ENCODE data around the gene ZNF716.
"Not testable (repeated sequence)": the region's sequence is repeated elsewhere in the genome, so short reads cannot be mapped to it uniquely, and the experiment has no call there.

Gene ZNF716

DNA sequence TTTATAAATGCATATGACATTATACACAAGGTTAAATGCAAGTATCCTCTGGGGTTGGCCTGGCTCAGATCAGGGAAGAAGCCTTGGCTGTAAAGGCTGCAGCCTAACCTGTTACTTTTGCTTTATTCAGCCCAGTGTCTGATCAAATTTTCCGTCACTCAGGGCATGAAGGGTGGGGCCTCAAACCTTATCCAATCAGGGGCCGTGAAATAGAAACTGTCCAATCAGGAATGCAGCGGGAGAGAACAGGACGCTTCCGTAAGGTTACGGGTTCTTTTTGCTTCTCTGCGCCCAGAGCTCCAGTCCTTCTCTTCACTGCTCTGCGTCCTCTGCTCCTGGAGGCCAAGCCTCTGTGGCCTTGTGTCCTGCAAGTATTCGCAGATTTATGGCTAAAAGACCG is at the start of gene ZNF716:
TSS of gene ZNF716 (plus strand) at position 274 of the 400 bp plus-strand sequence. CDS start at position 386, 112 bp downstream.
- DNase-seq (ENCODE audit: low spot score), result no peak

DNA sequence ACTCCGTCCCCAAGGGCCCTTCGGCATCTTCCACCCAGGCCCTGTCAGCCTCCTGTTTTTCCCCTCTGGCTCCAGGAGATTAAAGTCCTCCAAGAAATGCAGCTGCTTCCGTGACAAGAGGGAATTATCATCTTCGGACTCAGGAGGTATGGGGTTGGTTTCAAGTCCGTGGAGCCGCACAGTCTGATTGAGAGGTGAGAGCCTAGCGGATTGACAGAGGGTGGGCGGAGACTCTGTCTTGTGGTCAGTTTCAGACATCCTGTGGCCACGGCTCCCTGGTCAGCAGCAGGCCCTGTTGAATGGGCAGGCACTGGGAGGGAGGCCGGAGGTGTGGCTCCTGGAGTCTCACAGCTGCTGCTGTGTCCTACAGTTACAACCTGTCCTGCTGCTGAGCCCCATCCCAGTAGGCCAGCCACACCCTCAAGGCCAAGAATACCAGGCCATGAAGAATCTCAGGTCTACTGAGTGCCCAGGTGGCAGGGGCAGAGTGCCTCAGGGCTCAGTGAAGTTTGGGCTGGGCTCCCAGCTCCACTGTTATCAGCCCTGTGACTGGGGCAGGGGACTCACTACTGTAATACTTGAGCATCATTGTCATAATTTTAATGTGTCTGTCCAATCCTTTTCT is 49.3 kb upstream of the ZNF716 start:
- no peak for DNase-seq (ENCODE audit: low spot score)

DNA sequence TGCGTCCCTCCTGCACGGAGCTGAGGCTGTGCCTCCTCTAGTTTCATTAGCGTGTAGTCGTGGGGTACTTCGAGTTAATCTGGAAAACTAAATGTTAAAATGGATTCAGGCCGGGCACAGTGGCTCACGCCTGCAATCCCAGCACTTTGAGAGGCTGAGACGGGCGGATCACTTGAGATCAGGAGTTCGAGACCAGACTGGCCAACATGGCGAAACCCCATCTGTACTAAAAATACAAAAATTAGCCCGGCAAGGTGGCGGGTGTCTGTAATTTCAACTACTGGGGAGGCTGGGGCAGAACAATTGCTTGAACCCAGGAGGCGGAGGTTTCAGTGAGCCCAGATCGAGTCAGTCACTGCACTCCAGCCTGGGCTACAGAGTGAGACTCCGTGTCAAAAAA is 46.9 kb upstream of the ZNF716 start:
- not testable (repeated sequence) for DNase-seq (ENCODE audit: low spot score)

DNA sequence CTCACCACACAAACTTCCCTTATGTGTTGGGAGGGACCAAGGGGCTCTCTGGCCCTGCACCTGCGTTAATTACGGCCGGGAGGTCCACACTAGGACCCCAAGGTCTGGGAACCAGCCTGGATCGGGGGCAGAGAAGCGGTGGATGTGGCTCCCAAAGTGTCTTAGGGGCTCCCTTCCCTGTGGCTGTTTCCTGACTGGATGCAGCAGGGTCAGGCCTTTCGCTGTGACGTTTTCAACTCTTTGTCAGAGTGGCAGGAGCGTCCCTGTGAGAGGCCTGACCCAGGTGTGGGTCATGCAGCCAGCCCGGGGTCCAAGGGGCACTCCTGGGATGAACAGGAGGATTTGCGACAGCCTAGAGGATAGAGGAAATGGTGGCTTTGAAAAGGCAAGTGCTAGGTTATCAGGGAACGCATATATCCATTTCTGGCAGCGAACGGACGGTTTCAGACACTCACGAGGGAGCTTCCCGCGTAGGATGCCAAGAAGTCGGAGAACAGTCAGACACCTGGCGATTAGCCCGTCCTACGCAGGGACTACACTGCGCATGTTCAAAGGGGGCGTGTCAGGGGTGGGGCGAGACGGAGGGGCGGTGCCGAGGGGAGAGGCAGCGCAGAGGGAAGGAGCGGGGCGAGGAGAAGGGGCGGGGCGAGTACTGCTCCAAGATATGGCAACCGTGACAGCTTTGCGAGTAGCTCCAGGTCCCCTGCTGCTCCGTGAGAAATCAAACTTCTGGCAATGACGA is 46.2 kb upstream of the ZNF716 start:
- no peak for DNase-seq (ENCODE audit: low spot score)

DNA sequence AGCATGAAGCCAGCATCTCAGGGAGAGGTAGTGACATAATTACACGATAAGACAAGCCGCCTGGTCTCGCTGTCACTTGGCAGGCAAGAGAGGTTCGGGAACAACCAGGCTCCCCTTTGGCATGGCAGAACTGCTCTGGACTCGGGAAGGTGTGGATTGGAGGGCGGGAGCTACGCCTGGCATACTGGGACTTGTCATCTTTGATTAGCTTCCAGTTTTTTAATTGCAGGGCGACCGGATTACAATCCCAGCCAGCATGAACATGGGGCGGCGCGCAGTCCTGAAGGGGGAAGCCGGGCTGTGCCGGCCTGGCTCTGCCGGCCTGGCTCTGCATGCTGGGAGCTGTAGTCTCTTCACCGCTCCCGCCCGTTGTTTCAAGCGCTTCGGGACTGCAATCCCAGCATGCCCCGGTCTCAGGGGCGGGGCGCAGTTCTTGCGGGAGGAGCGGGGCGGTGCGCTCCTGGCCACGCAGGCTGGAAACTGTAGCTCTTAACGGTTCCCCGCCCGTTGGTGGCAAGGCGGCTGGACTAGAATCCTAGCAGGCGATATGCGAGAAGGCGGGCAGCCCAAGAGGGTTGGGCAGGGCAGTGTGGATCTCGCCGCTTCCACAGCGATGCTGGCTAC is 45.5 kb upstream of the ZNF716 start:
- no peak for DNase-seq (ENCODE audit: low spot score)

DNA sequence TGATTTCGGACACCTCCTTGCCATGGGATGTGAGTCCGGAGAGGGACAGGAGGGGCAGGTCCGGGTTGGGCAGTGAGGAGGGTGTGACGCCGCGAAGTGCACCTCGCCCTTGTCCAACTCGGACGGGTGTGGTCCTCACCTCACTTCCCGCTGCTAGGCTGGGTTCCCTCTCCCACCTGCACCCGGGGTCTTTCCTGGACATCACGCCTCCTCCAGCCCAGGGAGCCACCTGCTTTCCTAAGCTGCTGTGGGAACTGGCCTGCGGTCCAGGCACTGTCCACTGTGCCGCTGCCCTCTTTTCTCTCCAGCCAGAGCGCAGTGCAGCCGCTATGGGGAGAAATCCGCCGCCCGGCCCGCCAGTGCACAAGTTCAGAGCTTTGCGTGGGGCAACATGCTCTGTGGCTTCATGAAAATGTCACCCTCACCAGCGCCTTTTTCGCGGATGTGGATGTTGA is 45.0 kb upstream of the ZNF716 start:
- peak; percentile 9 for DNase-seq (ENCODE audit: low spot score)

DNA sequence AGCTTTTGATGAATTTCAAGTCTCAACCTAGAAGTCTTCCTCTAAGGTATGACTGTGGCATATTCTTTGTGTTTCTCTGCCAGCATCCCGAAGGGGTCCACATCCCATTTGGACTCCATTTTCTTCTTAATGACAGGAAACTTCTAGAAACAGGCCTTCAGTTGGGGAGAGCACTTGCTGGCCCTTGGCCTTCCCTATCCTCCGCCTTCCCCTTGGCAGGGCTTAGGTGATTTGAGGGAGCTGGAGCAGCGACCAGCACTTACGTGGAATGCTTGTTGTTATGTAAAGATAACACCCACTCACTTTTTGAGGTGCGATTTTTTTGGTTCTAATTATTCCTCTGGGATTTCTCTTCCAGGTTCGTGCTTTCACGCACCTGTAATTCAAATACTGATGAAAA is 42.9 kb upstream of the ZNF716 start:
- DNase-seq (ENCODE audit: low spot score), result no peak

DNA sequence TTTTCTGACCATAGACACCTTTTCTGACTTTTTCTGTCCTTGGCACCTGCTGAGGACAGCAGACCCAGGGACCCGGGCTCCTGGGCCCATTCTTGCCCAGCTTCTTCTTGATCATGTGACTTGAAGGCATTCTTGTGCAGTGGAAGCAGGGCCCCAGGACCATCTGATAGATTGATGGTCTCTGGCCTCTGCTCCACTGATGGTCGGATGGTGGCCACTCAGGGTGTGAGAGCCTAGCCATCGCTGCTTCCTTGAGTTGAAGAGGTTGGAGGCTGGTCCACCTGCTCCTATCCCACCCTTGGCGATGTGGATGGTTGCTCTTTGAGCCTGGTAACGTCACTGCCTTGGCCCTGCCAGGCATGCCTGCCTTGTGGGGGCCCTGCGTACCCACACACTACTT is 37.8 kb upstream of the ZNF716 start:
- DNase-seq (ENCODE audit: low spot score), result no peak

DNA sequence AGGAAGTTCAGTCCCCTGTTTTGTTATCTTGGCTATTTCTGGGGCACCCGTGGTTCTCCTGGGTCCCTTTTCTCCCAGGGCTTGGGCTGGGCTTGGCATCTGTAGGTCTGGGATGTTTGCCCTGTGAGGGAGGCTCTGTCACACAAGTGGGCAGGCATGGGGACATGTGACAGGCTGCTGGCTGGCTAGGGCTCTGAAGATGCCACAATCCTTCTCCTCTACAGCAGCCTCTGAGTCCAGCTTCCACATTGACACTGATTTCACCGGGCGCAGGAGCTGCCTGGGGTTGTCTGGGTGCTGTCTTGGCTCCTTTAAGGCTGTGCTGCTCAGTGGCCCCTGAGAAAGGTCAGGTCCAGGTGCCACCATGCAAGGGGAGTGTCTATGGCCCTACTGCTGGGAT is 37.4 kb upstream of the ZNF716 start:
- no peak for DNase-seq (ENCODE audit: low spot score)

DNA sequence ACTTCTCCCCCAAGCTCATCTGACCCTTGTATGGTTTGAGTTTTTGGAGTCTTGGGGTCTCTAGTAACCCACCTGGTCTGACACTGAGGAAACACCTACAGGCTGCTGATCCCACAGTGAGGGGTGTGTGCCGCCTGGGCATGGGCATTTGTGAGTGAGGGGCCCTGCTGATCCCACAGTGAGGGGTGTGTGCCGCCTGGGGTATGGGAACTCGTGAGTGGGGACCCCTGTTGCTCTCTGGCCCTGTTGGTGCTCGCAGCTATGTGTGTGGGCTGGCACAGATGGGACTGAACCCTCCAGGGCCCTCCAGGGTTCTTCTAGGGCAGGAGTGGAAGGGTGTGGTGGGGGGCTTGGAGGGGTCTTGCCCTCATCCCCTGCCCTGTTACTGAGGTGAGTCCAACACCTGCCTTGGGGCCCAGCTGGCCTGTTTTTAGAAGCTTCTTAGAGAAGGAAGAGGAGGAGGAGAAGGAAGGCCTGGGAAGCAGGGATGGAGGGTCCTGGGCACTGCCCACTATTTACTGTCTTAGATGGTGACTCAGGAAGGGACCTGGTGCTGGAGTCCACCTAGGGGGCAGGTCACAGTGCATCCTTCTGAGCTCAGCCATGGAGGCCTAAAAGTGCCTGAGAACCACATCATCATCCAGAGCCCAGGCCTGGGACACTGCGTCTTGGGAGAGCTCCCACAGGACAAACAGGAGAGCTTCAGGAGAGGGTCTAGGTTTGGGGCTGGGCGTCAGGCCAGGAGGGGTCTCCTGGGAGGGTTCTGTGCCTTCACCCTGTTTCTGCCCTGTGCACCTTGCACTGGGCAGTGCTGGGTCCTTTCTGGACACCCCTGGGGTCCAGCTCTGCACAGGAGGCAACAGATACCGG is 36.2 kb upstream of the ZNF716 start:
- DNase-seq (ENCODE audit: low spot score), result no peak

DNA sequence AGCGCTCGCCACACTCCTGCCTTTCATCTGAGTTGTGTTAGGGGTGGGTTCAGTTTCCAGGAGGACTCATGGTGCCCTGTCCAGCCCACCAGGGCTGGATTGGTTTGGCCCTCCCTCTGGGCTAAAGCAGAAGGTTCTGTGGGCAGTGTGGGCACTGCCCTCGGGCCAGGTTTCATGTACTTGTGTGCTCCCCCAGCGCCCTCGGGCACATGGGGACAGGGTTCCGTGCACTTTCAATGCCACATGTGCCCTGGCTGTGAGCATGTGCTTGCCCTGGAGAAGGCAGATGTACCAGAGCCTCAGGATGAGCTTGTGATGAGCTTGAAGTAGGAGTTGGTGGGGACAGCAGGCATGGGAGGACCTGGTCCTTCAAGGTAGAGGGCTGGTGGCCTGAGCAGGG is 35.6 kb upstream of the ZNF716 start:
- DNase-seq (ENCODE audit: low spot score), result no peak

DNA sequence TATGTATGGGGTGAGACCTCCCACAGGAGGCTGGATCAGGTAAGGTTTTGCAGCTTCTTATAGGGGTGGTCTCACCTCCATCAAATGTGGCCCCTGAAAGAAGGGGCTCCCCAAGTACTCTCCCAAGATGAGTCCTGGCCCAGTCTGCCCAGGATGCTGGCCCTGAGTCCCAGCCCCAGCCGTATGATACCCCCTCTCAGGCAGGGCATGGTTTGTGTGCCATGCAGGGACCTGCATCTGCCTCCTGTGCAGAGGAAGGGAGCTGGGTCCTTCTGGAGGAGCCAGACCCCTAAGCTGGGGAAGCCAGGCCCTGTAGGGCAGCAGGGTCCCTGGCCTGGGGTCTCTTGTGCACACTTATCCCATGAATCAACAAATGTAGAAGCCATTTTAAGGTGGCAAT is 35.1 kb upstream of the ZNF716 start:
- no peak for DNase-seq (ENCODE audit: low spot score)

DNA sequence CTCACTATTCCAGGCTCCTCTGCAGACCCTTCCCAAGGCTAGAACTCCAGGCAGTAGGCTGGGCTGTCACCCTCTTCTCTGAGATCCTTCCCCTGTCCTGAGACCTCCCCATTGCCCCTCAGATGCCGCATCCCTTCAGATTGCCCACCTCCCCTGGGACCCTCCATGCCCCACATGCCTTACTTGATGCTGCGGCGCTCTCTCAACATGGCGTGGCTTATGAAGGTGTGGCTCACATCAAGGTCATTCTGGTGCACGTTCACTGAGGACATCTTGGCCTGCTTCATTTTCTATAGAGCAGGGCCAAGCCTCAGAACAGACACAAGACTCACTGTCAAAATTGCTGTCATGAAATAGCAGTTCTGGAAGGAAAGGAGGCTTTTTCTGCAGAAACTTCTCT is 34.7 kb upstream of the ZNF716 start:
- no peak for DNase-seq (ENCODE audit: low spot score)

DNA sequence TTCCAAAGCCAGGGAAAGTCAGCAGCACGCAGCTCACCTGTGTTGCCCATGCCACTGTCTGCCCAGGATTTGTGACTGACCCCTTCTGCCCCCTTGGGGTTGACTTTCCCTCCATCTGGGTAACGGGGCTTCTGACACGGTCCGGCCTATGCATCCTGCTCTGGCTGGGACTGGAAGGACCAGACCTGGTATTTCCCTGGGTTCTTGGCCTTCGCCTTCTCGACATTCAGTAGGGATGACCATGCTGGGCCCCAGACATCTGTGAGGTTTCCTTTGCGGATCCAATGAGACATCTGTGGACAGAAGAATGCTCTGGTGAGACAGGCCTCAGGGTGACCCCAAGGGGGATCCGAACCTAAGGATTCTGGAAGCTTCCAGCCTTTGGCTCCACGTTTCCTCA is 34.2 kb upstream of the ZNF716 start:
- no peak for DNase-seq (ENCODE audit: low spot score)

DNA sequence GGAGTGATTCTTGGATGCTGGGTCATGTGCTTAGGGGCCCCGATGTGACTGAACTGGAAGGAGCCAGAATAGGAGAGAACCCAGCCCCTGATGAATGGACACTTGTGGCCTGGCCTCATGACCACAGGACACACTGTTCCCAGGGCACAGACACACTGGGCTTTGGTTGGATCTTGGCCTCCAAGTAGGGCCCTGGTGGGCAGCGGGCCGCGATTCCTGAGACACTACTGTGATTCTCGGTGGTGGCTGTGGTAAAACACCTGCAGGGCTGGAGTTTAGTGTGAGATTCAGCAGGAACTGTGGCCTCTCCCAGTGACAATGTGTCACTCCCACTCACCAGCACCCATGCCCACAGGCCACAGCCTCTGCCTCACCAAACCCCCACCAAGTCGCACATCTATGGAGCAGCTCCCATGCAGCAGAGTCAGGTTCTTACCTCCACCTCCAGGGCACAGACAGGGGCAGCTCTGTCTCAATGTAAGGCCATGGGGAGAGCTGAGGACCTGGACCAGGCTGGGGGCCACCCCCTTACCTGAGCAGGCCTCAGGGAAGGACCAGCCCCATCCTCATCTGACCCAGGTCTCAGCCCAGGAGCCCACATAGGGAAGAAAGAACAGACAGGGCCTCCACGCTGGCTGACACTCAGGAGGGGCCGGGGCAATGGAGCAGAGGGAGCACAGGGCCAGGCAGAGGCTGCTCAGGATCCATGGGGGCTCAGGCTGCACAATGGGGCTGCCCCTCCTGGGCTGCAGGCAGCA is 33.2 kb upstream of the ZNF716 start:
- DNase-seq (ENCODE audit: low spot score), result no peak

DNA sequence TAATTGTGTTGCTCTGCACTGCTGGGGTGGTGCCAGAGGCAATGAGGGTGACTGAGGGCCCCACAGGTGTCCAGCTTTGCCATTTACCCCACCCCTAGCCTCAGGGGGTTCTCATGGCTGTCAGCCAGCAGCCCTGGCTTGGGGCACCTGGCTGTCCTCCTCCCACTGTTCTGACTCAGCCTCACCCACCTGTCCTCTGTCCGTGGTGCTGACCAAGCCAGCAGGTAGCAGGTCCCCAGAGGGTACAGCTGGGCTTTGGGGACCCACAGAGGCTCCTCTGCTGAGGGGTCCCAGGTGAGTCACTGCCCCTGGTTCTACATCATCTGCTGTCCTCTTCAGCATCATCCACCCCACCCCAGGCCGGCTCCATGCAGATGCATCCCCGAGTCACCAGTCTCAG is 32.2 kb upstream of the ZNF716 start:
- DNase-seq (ENCODE audit: low spot score), result no peak

DNA sequence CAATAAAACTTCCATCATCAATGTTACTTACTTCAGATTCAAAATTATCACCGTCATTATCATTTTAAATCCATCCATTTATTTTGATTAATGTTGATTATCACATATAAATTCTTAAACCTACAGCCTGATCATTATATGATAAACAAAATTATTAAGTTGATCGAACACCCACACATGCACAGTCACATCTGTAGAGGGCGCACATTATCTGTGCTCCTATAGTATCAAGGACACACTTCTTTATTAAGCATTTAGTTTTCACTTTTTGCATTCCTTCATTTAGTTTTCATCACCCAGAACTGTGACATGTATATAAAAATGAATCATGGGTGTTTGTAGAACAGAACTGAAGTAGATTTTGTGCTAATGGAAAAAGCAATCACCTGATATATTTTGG is 26.2 kb upstream of the ZNF716 start:
- no peak for DNase-seq (ENCODE audit: low spot score)

DNA sequence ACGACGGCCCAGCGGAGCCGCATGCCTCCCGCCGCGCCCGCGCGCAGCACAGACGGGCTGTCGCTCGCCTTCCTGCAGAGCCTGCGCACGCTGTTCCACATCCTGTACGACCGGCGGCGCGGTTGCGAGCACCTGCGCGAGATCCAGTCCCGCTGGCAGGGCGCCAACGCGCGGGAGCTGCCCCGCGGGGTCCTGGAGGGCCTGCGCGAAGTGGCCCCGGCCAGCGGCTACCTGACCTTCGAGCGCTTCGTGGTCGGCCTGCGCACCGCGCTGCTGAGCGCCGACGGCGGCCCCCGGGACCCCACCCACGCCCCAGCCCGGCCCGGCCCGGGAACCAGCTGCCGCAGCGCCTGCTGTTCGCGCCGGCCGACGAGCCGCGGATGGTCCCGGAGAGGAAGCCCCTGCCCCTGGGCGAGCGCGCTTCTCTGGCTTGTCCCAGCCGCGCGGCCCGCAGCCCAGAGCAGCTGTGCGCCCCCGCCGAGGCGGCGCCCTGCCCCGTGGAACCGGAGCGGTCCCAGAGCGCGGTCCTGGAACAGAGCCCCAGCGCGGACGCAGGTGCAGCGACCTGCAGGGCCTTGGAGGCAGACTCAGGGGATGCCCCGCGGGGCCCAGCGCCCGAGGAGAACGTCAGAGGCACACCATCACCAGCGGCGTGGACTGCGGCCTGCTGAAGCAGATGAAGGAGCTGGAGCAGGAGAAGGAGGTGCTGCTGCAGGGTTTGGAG is 25.3 kb upstream of the ZNF716 start:
- no peak for DNase-seq (ENCODE audit: low spot score)

DNA sequence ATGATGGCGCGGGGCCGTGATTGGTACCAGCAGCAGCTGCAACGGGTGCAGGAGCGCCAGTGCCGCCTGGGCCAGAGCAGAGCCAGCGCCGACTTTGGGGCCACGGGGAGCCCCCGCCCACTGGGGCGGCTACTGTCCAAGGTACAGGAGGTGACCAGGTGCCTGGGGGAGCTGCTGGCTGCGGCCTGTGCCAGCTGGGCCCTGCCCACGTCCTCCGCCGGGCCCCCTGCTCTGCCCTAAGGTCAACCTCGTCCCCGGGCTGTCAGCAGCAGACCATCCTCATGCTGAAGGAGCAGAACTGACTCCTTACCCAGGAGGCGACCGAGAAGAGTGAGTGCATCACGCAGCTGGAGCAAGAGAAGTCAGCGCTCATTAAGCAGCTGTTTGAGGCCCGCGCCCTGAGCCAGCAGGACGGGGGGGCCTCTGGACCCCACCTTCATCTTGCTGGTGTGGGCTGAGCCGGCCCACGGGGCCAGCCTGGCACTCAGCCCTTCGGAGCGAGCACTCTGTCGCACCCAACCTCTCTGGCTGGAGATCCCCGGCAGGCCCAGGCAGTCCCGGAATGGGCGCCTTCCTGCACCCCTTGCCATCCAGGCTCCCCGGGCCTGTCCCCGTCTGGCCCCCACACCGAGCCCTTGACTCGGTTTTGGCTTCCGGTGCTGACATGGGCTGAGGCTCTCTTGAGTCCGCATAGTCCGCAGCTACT is 24.6 kb upstream of the ZNF716 start:
- DNase-seq (ENCODE audit: low spot score), result no peak

DNA sequence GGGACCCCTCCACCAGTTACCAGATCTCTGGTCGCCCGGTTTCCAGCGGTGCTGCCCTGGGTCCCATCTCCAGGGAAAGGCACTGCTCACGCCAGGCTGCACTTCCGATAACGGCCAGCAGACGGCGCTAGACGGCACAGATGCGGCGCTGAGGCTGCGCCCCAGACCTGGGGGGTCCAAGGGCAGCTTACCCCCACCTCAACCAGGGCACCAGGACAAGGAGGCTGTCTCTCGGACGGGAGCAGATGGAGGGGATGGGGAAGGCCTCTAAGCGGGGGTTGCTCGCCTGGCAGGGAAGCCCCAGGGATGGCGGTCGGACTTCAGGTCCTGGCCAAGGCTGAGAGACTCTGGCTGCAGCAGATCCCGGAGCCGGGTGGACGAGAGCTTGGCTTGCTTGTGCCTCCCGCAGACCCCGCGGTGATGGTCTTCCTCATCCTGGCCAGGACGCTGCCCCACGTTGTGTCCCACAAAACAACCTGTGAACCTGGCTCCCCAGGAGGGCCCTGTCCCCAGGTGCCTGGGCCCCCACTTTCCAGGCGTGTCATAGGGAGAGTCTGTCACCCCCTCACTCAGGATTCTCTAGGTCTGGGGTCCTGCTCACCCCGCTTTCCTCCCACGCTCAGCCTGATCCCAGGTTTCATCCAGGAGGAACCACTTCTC is 23.9 kb upstream of the ZNF716 start:
- no peak for DNase-seq (ENCODE audit: low spot score)

Measured in ecto neural progenitor cell (in vitro differentiated cells).